Esophagus (tissue), 2 donors: Measurements from ENCODE around the gene TMEM154. TPM values are rescaled to one million over a fixed set of nuclear protein-coding genes. Genes with fewer than 3 reads are reported as not detected.

Source experiments
- H3K27ac ChIP-seq, 2 donors: one replicate each; pipeline ENCODE4 v1.5.1; 2013; ENCODE audit warnings: low read depth in 2 of 2, mild to moderate bottlenecking in 2 of 2, inconsistent platforms in 1 of 2, low read length in 1 of 2, moderate library complexity in 1 of 2
- H3K27me3 ChIP-seq, 2 donors: one replicate each; pipeline ENCODE4 v1.6.1; 2013; ENCODE audit warnings: low read length in 2 of 2, control low read depth in 1 of 2, mild to moderate bottlenecking in 1 of 2; ENCODE audit not compliant: insufficient read depth in 2 of 2, control insufficient read depth in 1 of 2
- H3K36me3 ChIP-seq, 2 donors: one replicate each; pipeline ENCODE4 v1.6.1; 2013; ENCODE audit warnings: low read length in 1 of 2; ENCODE audit not compliant: control insufficient read depth in 2 of 2, insufficient read depth in 2 of 2
- H3K4me1 ChIP-seq, 2 donors: one replicate each; pipeline ENCODE4 v1.6.1; 2013; ENCODE audit warnings: low read length in 1 of 2; ENCODE audit not compliant: control insufficient read depth in 2 of 2, insufficient read depth in 2 of 2
- H3K4me3 ChIP-seq, 2 donors: one replicate each; pipeline ENCODE4 v1.5.1; 2013; ENCODE audit warnings: low read length in 2 of 2, mild to moderate bottlenecking in 2 of 2, low read depth in 1 of 2, moderate library complexity in 1 of 2
- H3K9me3 ChIP-seq, 2 donors: one replicate each; pipeline ENCODE4 v1.6.1; 2013; ENCODE audit warnings: mild to moderate bottlenecking in 2 of 2, low read depth in 1 of 2, low read length in 1 of 2, moderate library complexity in 1 of 2; ENCODE audit not compliant: control insufficient read depth in 2 of 2, insufficient read depth in 1 of 2
- WGBS, 2 donors: extraction: QIAGEN DNeasy Blood & Tissue Kit; methylation state at CpG; one replicate each; pipeline ENCODE4 v1.1.7; 2013; 5-methylcytosine and 5-hydroxymethylcytosine counted together
- polyA plus RNA-seq, 2 donors: library from polyadenylated mRNA; stranded (reverse); fragments of 200-250 nt; gene quantifications; one replicate each; pipeline ENCODE4 v1.2.3, GENCODE V29; 2013
- donor health status: healthy with polysubstance abuse.
- donor health status: Bipolar disorder and iron deficiency.

Gene TMEM154
- polyA plus RNA-seq, 2 donors, result 17.7 to 24.2 TPM

DNA sequence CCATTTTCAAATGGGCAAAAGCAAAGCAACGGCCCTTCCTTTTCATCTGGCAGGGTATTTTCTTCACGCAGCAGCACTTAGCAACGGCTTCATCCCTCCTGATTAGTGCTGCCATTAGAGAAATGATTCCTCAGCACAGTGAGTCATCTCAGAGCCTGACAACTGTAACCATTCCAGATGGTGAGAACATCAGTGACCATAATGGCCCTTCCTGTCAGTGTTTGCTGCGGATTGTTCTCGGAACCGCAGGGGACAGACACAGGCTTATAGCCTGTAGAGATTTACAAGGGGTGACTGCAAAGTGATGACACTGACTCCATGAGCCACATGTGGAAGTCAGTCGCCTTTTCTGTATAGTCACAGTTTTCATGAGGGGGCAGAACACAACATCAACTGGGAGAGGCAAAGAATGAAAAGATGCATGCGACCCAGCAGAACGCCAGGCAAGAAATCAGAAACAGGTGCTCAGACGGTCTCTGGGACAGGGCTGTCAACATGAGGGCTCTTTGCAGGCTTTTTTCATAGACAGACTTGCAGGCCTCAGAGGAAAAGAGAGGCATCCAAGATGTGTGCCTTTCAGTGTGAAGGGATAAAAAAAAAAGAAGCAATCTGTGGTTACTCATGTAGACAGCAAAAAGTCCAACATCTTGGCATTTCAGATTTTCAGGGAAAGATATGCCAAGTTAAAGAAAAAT is 74.0 kb downstream of the TMEM154 start:
- H3K27ac ChIP-seq, result peak overlapping the region in 1 of 2 donors; percentile 33
- no peaks in the 10 kb centered on the region for H3K27me3 ChIP-seq
- 67 to 68% methylated on average over 10 of the region's 10 CpGs for WGBS, 2 donors
- H3K9me3 ChIP-seq, result no peaks in the 10 kb centered on the region
- no peak overlapping the region for H3K4me3 ChIP-seq
- H3K4me1 ChIP-seq, result peaks cover 0 to 2% of the 10 kb centered on the region in 2 donors
- H3K36me3 ChIP-seq, result no peaks in the 10 kb centered on the region

DNA sequence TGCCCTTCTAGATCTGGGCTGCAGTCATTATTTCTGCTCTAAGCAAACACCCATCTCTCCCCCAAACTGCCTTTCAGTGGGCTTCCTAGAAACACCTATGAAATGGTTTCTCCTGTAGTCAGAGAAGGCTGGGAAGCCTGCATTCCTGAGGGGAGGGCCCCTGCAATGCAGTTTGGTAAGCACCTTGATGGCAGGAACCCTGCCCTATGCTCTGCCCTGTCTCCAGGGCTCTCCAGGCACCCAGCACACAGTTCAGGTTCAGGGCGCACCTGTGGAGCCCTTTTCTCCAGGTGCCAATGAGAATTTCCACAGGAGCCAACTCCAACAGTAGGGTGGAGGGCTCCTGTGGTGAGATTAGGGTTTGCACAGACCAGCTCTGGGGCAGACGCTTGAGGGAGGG is 74.8 kb downstream of the TMEM154 start:
- H3K9me3 ChIP-seq, result no peaks in the 10 kb centered on the region
- H3K36me3 ChIP-seq, result no peaks in the 10 kb centered on the region
- H3K4me1 ChIP-seq, result peaks cover 0 to 2% of the 10 kb centered on the region in 2 donors
- 82 to 97% methylated on average over 2 of the region's 2 CpGs for WGBS, 2 donors
- no peaks in the 10 kb centered on the region for H3K27me3 ChIP-seq
- no peak overlapping the region for H3K27ac ChIP-seq
- H3K4me3 ChIP-seq, result no peak overlapping the region

DNA sequence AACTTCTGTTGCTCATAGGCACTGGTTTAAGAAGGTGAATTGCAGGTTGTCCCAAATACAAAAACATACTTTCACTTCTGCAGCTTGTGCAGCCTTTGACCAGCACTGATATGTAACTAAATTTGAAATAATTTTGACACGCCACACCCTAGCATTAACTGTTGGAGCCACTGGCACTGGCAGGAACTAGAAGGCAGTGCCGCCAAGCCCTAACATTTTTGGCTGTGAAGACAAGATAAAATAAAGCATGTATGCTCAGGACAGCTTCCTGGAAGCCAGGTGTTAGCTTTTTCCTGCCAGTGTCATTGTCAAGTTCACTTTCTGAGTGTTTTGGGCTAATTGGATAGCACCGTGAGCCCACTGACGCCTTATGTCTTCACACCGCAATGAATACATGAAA is 78.6 kb downstream of the TMEM154 start:
- H3K4me1 ChIP-seq, result no peaks in the 10 kb centered on the region
- no peaks in the 10 kb centered on the region for H3K9me3 ChIP-seq
- 50 to 63% methylated on average over 5 of the region's 5 CpGs for WGBS, 2 donors
- H3K4me3 ChIP-seq, result no peak overlapping the region
- no peak overlapping the region for H3K27ac ChIP-seq
- H3K36me3 ChIP-seq, result no peaks in the 10 kb centered on the region
- no peaks in the 10 kb centered on the region for H3K27me3 ChIP-seq

DNA sequence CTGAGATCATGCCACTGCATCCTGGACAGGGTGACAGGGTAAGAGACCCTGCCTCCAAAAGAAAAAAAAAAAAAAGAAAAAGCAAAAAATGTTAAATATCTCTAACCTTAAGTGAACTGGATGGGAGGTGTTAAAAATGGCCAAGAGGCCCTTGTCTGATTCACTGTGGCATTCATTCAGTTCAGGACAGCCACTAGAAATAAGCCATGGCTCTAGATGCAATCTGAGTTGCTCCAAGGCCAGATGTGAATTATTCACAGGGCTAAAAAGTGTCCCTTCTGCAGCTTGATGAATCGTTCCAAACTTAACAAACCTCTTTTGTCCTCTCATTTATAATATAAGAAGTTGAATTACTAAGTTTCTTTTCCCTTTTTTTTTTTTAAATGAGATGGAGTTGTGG is 80.2 kb downstream of the TMEM154 start:
- Histone ChIP-seq H3K27ac (no peak overlapping the region), H3K4me1 (no peaks in the 10 kb centered on the region), H3K4me3 (no peak overlapping the region), H3K27me3 (no peaks in the 10 kb centered on the region), H3K36me3 (no peaks in the 10 kb centered on the region), H3K9me3 (no peaks in the 10 kb centered on the region)
- 59 to 67% methylated on average over 1 of the region's 1 CpG for WGBS, 2 donors

DNA sequence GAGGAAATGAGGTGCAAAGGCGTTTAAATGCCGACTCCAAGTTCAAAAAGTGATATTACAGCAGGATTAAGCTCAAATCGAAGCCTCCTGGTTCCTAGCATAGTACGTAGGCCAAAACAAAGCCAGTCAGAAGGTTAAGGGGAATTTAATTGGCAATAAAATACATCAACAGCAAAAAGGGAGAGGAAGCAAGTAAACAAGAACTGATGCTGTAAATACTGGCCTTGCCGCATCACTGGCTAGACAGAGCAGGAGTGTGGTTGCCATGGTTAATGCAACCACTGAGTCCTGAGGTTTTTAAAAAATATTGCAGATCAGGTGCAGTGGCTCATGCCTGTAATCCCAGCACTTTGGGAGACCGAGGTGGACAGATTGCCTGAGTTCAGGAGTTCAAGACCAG is 80.7 kb downstream of the TMEM154 start:
- Histone ChIP-seq H3K9me3 (no peaks in the 10 kb centered on the region), H3K4me1 (no peaks in the 10 kb centered on the region), H3K27ac (no peak overlapping the region), H3K4me3 (no peak overlapping the region), H3K36me3 (no peaks in the 10 kb centered on the region), H3K27me3 (no peaks in the 10 kb centered on the region)
- 68 to 71% methylated on average over 6 of the region's 6 CpGs for WGBS, 2 donors

DNA sequence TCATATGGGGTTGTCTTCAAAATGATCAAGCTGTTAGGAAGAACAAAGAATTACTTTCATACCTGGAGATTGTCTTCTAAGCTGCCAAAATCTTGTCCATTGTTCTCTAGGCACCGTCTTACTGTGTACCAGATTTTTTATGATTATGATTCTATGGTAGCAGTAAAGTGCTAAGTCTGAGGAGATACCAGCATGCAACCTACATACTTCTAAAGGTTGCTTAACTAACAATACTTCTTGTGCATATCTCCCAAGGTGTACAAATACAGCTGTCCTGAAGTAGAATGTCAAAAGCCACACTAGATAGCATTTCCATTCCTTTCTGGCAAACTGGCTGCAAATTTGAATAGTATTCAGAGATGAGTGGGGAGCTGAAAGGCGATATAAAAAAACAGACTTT is 81.3 kb downstream of the TMEM154 start:
- no peaks in the 10 kb centered on the region for H3K36me3 ChIP-seq
- 61 to 63% methylated on average over 2 of the region's 2 CpGs for WGBS, 2 donors
- no peaks in the 10 kb centered on the region for H3K4me1 ChIP-seq
- H3K4me3 ChIP-seq, result no peak overlapping the region
- H3K27me3 ChIP-seq, result no peaks in the 10 kb centered on the region
- H3K9me3 ChIP-seq, result no peaks in the 10 kb centered on the region
- H3K27ac ChIP-seq, result no peak overlapping the region

DNA sequence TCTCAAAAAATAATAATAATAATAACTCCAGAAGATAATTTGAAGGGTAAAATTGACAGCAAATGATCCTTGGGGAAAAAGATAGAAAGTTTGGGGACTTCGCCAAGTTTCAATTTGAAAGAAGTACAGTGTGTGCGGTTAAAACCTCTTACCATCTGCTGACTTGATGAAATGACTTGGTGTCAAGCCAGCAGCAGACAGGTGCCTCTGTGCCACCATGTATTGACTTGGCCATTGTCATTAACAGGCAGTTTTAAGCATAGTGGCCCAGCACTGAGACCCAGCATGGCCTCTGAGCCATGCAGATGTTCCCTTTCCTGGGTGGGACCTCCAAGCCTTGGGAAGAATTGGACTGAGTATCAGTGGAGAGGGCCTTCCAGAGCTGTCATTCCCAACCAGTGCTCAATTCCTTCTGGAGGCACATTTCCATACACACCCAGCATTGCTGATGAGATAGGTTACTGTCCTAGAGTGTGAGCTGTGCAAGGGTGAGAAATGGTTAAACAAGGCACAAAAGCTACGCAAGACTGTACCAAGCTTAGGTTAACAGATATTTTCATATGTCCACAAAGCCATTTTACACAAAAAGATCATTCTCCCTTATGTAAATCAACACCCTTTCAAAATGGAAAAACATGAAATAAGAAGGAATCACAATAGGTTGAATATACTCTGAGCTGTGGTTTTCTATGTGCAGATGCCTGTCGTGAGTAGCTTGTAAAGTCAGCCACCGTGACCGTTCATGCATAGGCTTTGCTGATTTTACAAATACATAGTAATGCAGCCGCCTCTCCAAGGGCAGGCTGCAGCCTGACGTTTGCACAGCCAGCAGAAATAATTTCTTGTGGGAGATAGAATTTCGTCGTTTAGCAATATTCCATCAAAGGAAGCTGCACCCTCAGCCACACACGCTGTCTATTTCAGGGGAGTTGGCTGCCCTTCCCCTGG is 84.5 kb downstream of the TMEM154 start:
- WGBS, 2 donors, result 39 to 48% methylated on average over 11 of the region's 11 CpGs
- no peaks in the 10 kb centered on the region for H3K4me1 ChIP-seq

DNA sequence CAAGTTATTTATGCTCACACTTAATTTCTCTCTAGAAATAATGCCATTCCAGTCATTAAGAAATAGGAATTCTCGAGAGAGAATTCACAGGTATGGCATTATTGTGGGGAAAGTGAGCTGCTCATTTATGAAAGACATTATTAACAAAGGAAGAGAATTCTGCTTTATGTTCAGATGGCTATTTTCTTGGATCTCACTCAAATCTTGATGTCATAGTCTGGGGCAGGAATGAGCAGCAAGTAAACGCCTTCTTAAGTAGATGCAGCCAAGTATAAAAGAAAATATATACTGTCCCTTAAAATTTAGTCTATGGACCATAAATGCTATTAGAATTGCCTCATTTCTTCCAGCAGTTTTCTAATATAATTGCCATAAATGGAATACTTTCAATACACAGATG is 85.7 kb downstream of the TMEM154 start:
- no peaks in the 10 kb centered on the region for H3K27me3 ChIP-seq
- no peaks in the 10 kb centered on the region for H3K36me3 ChIP-seq
- no peaks in the 10 kb centered on the region for H3K9me3 ChIP-seq
- no peak overlapping the region for H3K27ac ChIP-seq
- WGBS, 2 donors, result 72 to 81% methylated on average over 2 of the region's 2 CpGs
- H3K4me3 ChIP-seq, result no peak overlapping the region
- no peaks in the 10 kb centered on the region for H3K4me1 ChIP-seq

More for the DNA sequence above, 84.5 kb downstream of the TMEM154 start:
- no peak overlapping the region for H3K27ac ChIP-seq
- H3K4me3 ChIP-seq, result no peak overlapping the region
- no peaks in the 10 kb centered on the region for H3K9me3 ChIP-seq
- no peaks in the 10 kb centered on the region for H3K36me3 ChIP-seq
- no peaks in the 10 kb centered on the region for H3K27me3 ChIP-seq

DNA sequence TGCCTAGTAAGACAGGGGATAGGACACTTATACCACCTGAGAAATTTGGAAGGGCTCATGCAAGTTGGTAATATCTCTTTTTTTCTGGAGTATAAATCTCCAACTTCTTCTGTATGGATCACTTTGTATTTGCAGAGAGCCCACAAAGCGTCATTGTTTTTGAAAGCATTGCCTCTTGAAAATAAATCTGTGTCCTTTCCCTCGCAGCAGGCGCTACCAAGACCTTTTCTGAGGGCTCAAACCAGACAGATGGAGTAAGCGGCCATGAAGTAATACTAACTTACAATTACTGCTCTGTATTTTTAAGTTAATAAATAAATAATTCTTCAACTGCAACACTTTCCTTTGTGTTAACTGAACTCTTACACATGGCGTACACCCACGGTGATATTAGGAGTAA is 87.9 kb downstream of the TMEM154 start:
- Histone ChIP-seq H3K27ac (no peak overlapping the region), H3K9me3 (no peaks in the 10 kb centered on the region), H3K36me3 (no peaks in the 10 kb centered on the region), H3K4me3 (peak overlapping the region in 1 of 2 donors; percentile 9), H3K4me1 (peaks cover 0 to 2% of the 10 kb centered on the region in 2 donors), H3K27me3 (no peaks in the 10 kb centered on the region)
- 73 to 77% methylated on average over 6 of the region's 6 CpGs for WGBS, 2 donors
